Endometrial microvascular endothelial cells (primary cell): ENCODE results near the gene PTGIS. TPM values are rescaled to one million over a fixed set of nuclear protein-coding genes. Genes with fewer than 3 reads are reported as not detected.

ENCODE experiments used
- in situ Hi-C: cut with HindIII; loops from 2 replicates; pipeline ENCODE4 v1.10.0; 2017; ENCODE audit warnings: low sequenced_read_pairs, low pct_unique_long_range_greater_than_20kb; ENCODE audit errors: inconsistent ontology term
- total RNA-seq: library from RNA; depleted of rRNA; stranded (reverse); fragments of >200 nt; gene quantifications from one replicate; pipeline ENCODE4 v1.2.3, GENCODE V29; 2015; ENCODE audit errors: inconsistent ontology term

Gene PTGIS
- total RNA-seq, 1 donor from 2014 or later = 1.5 TPM

DNA sequence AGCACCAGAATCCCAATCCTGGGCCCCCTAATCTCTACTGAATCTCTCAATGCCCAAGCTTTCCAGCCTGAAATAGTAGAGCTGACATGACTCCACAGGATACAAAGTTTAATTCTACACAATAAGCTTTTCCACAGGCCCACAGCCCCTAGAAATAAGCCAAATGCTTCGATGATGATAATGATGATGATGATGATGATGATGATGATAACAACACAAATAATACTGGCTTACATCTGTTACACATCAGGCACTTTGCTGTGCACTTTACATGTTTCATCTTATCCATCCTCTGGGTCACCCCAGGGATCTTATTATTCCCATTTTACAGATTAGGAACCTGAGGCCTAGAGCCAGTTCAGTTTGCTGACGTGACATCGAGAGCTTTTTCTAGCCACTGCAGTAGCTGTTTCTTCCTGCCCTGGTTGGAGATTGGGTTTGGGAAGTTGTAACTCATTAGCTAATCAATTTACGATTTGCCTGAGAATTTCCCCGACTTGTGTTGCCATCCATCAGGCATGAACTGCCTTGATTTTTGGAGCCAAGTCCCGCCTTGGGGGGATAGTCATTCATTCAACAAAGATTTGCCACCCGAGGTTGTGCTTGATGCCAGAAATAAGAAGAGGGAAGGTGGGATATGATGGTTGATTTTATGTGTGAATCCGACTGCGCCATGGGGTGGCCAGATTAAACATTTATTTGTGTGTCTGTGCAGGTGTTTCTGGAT, 105.9 kb downstream of the PTGIS start:
- in situ Hi-C loops = no loop called here

DNA sequence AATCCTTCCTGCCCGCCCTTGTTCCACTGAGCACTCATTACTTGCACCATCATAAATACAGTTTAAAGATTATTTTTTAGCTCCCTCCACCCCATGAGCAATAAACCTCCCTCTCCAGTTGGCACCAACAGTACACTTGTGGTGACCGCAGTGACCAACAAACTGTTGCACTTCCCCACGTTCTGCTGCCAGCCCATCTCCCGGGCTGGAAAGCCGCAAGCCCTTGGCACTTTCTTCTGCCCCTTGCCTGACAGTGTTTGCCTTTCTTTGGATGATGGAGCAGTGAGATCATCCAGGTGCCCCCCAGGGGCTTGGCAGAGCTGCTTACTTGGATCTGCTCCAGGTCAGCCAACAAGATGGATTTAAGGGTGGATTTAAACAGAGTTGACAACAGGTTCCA, 107.0 kb downstream of the PTGIS start:
- in situ Hi-C loops = no loop called here

DNA sequence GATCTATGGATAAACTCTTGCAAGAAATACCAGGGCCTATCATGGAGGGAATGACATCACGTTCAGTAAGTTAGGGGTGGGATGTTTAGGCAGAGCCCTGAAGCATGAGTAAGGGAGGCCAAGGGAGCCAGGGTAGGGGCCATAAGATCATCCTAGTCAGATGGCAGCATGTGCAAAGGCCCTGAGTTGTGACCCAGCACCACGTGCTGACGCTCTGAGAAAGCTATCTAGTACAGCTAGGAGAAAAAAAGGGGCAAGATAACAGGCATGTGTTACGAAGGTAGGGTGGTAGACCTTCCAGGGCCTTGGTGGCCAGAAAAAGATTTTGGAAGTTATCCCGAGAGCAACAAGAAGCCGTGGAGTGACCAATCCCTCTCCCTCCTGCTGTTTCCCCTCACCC, 107.8 kb downstream of the PTGIS start:
- in situ Hi-C loops = no loop called here

- in situ Hi-C loops = no loop called here
Measured at GRCh38 chr20:49459684-49460083, 108.3 kb downstream of the PTGIS start.

DNA sequence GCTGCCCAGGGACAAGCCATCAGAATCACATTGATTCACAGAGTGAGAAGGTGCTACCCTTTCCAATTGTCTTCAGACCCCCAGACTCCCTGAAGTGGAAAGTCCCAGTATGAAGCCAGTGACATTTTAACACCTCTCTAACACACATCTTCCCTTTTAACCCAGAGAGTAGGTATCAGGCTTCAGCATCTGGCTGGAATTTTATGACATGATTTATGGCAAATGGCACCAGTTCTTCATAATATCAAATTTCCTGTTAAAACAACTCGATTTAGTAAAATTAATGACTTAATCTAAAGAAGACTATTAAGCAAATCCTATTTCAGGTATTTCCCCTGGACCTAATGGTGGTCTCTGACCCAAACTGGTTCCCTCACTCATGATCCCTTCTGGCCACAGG, 110.5 kb downstream of the PTGIS start:
- in situ Hi-C loops = no loop called here

DNA sequence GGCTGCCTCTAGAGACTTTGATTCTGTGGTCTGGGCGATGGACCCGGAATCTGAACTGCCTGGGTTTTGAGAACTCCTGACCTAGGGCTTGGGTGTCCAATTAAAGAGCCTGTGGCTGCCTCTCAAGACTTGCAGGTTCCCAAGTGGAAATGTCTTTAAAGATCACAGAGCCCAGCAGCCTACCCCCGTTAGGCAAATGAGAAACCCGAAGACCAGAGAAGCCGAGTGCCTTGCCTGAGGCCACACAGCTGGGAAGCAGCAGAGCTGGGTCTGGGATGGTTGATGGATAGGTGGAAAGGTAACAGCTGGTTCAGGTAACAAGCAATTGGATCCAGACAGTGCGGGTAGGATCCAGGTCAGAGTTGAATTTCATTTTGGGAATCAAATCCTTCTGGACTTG, 111.3 kb downstream of the PTGIS start:
- in situ Hi-C loops = no loop called here

- in situ Hi-C loops = no loop called here
Measured at GRCh38 chr20:49455691-49456090, 112.2 kb downstream of the PTGIS start.

Other genes with a start within 250 kb of the PTGIS start
- gene KCNB1, start 85.5 kb downstream of the PTGIS start, total RNA-seq = not detected
- 30.7 TPM for gene B4GALT5, start 145.7 kb upstream of the PTGIS start, total RNA-seq
- 4.7 TPM for gene SLC9A8, start 244.7 kb upstream of the PTGIS start, total RNA-seq